IMR-90 (cell line): Measurements from ENCODE around the gene ADAMTSL4. TPM values are rescaled to one million over a fixed set of nuclear protein-coding genes. Genes with fewer than 3 reads are reported as not detected.

ENCODE experiments used
- ATAC-seq: fragments of 200-7000 bp; cut with Tn5 transposase; 2 replicates; pipeline ENCODE4 v1.9.1; 2020; ENCODE audit warnings: low read depth, mild to moderate bottlenecking, moderate library complexity
- BruUV-seq: library from RNA; stranded (reverse); fragments of 400-500 nt; replicated peaks from 2 replicates; lab custom pipeline; 2021; lab: Mats Ljungman, UMichigan
- CTCF ChIA-PET: fragments of 300-600 bp; formaldehyde crosslinking; extraction: SDS; loops from one replicate; lab custom pipeline; 2021; ENCODE audit warnings: antibody characterized with exemption; lab: Yijun Ruan, JAX
- POLR2A ChIA-PET: fragments of 300-600 bp; sonication (Branson Sonifier 250); formaldehyde crosslinking; loops from one replicate; lab custom pipeline; 2022; ENCODE audit warnings: antibody characterized with exemption; ENCODE audit not compliant: unreplicated experiment; lab: Charles Lee
- DNase-seq: peaks from one replicate; pipeline ENCODE4 v3.0.0; 2013
- H2AFZ ChIP-seq: replicated peaks from 2 replicates; pipeline ENCODE3; 2013; ENCODE audit warnings: low read length, mild to moderate bottlenecking; ENCODE audit not compliant: poor library complexity
- H2AK5ac ChIP-seq: 2 replicates; pipeline ENCODE4 v1.6.1; 2013; ENCODE audit warnings: low read depth, low read length, inconsistent platforms
- H2AK9ac ChIP-seq: replicated peaks from 2 replicates; pipeline ENCODE3; 2013; ENCODE audit warnings: mild to moderate bottlenecking, low read depth, low read length, moderate library complexity; ENCODE audit not compliant: poor library complexity
- H2BK120ac ChIP-seq: 2 replicates; pipeline ENCODE4 v1.6.1; 2013; ENCODE audit warnings: low read depth, low read length, inconsistent platforms
- H2BK15ac ChIP-seq: 3 replicates; pipeline ENCODE4 v1.6.1; 2013; ENCODE audit warnings: low read depth, low read length, inconsistent platforms
- H2BK20ac ChIP-seq: 2 replicates; pipeline ENCODE4 v1.6.1; 2013; ENCODE audit warnings: low read depth, mild to moderate bottlenecking, inconsistent platforms, low read length, moderate library complexity
- H2BK5ac ChIP-seq: 2 replicates; pipeline ENCODE4 v1.6.1; 2013; ENCODE audit warnings: mild to moderate bottlenecking, low read depth, low read length, inconsistent platforms; ENCODE audit not compliant: poor library complexity, severe bottlenecking
- H3K14ac ChIP-seq: replicated peaks from 2 replicates; pipeline ENCODE4 v1.6.1; 2013; ENCODE audit warnings: low read depth, low read length, inconsistent platforms
- H3K18ac ChIP-seq: 2 replicates; pipeline ENCODE4 v1.6.1; 2013; ENCODE audit warnings: low read depth, low read length, control low read depth
- H3K23ac ChIP-seq: 2 replicates; pipeline ENCODE4 v1.6.1; 2013; ENCODE audit warnings: low read depth, low read length, inconsistent platforms
- H3K27ac ChIP-seq: 2 replicates; pipeline ENCODE4 v1.5.1; 2013; ENCODE audit warnings: mild to moderate bottlenecking, control low read depth, low read length; ENCODE audit not compliant: insufficient read depth
- H3K27me3 ChIP-seq: 2 replicates; pipeline ENCODE4 v1.6.1; 2013; ENCODE audit warnings: low read length; ENCODE audit not compliant: control insufficient read depth, insufficient read depth
- H3K36me3 ChIP-seq: 2 replicates; pipeline ENCODE4 v1.6.1; 2013; ENCODE audit warnings: low read length, mixed read lengths; ENCODE audit not compliant: control insufficient read depth, insufficient read depth
- H3K4ac ChIP-seq: 2 replicates; pipeline ENCODE4 v1.6.1; 2013; ENCODE audit warnings: low read depth, low read length, inconsistent platforms
- H3K4me1 ChIP-seq: 2 replicates; pipeline ENCODE4 v1.6.1; 2013; ENCODE audit warnings: low read length, mixed read lengths; ENCODE audit not compliant: control insufficient read depth, insufficient read depth
- H3K4me2 ChIP-seq: 2 replicates; pipeline ENCODE4 v1.6.1; 2013; ENCODE audit warnings: low read depth, mild to moderate bottlenecking, control low read depth, low read length, moderate library complexity
- H3K4me3 ChIP-seq: 2 replicates; pipeline ENCODE4 v1.5.1; 2013; ENCODE audit warnings: low read depth, mild to moderate bottlenecking, control low read depth, low read length, moderate library complexity; ENCODE audit not compliant: insufficient read depth
- H3K56ac ChIP-seq: 2 replicates; pipeline ENCODE4 v1.6.1; 2013; ENCODE audit warnings: low read length, inconsistent platforms; ENCODE audit not compliant: insufficient read depth; ENCODE audit errors: extremely low read depth
- H3K79me1 ChIP-seq, 2 experiments: 2 replicates each; pipeline ENCODE4 v1.6.1; 2013; ENCODE audit warnings: low read length in 2 of 2, inconsistent platforms in 1 of 2, low read depth in 1 of 2
- H3K9ac ChIP-seq: 2 replicates; pipeline ENCODE4 v1.6.1; 2013; ENCODE audit warnings: low read depth, low read length, control low read depth
- H3K9me1 ChIP-seq: 2 replicates; pipeline ENCODE4 v1.6.1; 2013; ENCODE audit warnings: low read length, inconsistent platforms; ENCODE audit not compliant: insufficient read depth
- H3K9me3 ChIP-seq: 2 replicates; pipeline ENCODE4 v1.6.1; 2013; ENCODE audit warnings: low read length; ENCODE audit not compliant: control insufficient read depth, insufficient read depth
- H4K20me1 ChIP-seq: 2 replicates; pipeline ENCODE4 v1.6.1; 2013; ENCODE audit warnings: low read length, inconsistent platforms; ENCODE audit not compliant: insufficient read depth
- H4K5ac ChIP-seq: 2 replicates; pipeline ENCODE4 v1.6.1; 2013; ENCODE audit warnings: mild to moderate bottlenecking, low read depth, low read length, control low read depth
- H4K8ac ChIP-seq, 2 experiments: 2 replicates each; pipeline ENCODE4 v1.6.1; 2013; ENCODE audit warnings: low read depth in 2 of 2, low read length in 2 of 2, control low read depth in 1 of 2, inconsistent platforms in 1 of 2
- H4K91ac ChIP-seq: 2 replicates; pipeline ENCODE4 v1.6.1; 2013; ENCODE audit warnings: low read depth, low read length, inconsistent platforms; ENCODE audit not compliant: insufficient read depth
- BHLHE40 ChIP-seq: fragments of 150-350 bp; IDR thresholded peaks from 2 replicates; pipeline ENCODE4 v1.6.1; 2016; ENCODE audit warnings: mild to moderate bottlenecking, low read depth, low read length
- CEBPB ChIP-seq: IDR thresholded peaks from 2 replicates; pipeline ENCODE4 v1.6.1; 2012; ENCODE audit warnings: low read depth, low read length, improper control_type of control experiment
- FOS ChIP-seq: fragments of 150-350 bp; IDR thresholded peaks from 2 replicates; pipeline ENCODE4 v1.6.1; 2016; ENCODE audit warnings: low read depth, low read length
- MAFK ChIP-seq: IDR thresholded peaks from 2 replicates; pipeline ENCODE4 v1.6.1; 2012; ENCODE audit warnings: low read depth, low read length, improper control_type of control experiment
- MAZ ChIP-seq: IDR thresholded peaks from 2 replicates; pipeline ENCODE4 v1.6.1; 2012; ENCODE audit warnings: low read depth, mild to moderate bottlenecking, low read length, improper control_type of control experiment, moderate library complexity, borderline replicate concordance
- POLR2A ChIP-seq: IDR thresholded peaks from 2 replicates; pipeline ENCODE4 v1.6.1; 2012; ENCODE audit warnings: mild to moderate bottlenecking, low read depth, low read length
- RAD21 ChIP-seq: IDR thresholded peaks from 2 replicates; pipeline ENCODE4 v1.6.1; 2012; ENCODE audit warnings: low read length, improper control_type of control experiment
- RCOR1 ChIP-seq: IDR thresholded peaks from 2 replicates; pipeline ENCODE4 v1.6.1; 2012; ENCODE audit warnings: mild to moderate bottlenecking, low read length, improper control_type of control experiment; ENCODE audit not compliant: insufficient replicate concordance
- RFX5 ChIP-seq: IDR thresholded peaks from 2 replicates; pipeline ENCODE4 v1.8.0; 2012; ENCODE audit warnings: low read depth, mild to moderate bottlenecking, low read length, moderate library complexity
- SMC3 ChIP-seq: fragments of 150-350 bp; IDR thresholded peaks from 2 replicates; pipeline ENCODE4 v1.6.1; 2016; ENCODE audit warnings: low read depth, mild to moderate bottlenecking, antibody characterized with exemption, low read length, moderate library complexity
- WGBS, 2 experiments: methylation state at CpG; one replicate each; pipeline versions ENCODE4 v1.1.5 to v1.1.7; 2013; ENCODE audit warnings: missing lambda C conversion rate in 2 of 2; ENCODE audit not compliant: insufficient read length in 1 of 2; ENCODE audit errors: extremely low coverage in 2 of 2; 5-methylcytosine and 5-hydroxymethylcytosine counted together
- dilution Hi-C: fragments of 300-500 bp; cut with HindIII; formaldehyde crosslinking; loops from one replicate; pipeline ENCODE4 v1.14.3; 2018; ENCODE audit warnings: low sequenced_read_pairs; ENCODE audit not compliant: unreplicated experiment
- in situ Hi-C: fragments of 300-500 bp; cut with MboI; formaldehyde crosslinking; loops from 3 replicates; pipeline ENCODE4 v1.14.3; 2019; ENCODE audit warnings: low sequenced_read_pairs, inconsistent platforms, mixed read lengths
- intact Hi-C: fragments of 100-400 bp; cut with micrococcal nuclease; formaldehyde crosslinking; loops from 2 replicates; pipeline ENCODE4 v1.10.0; 2022
- polyA plus RNA-seq, 3 experiments: library from polyadenylated mRNA; depleted of rRNA; stranded (reverse); fragments of >200 nt; gene quantifications; 2 replicates each; pipeline ENCODE4 v1.2.3, GENCODE V29; 2012; ENCODE audit warnings: low replicate concordance in 1 of 3
- total RNA-seq: library from RNA; depleted of rRNA; stranded (reverse); fragments of >200 nt; gene quantifications from 2 replicates; pipeline ENCODE4 v1.2.3, GENCODE V29; 2012
- TF ChIP-seq, protein P1 (sequence below): fragments of 150-350 bp; IDR thresholded peaks from 2 replicates; pipeline ENCODE4 v1.6.1; 2016; ENCODE audit warnings: low read depth, mild to moderate bottlenecking, low read length, moderate library complexity, borderline replicate concordance
- TF ChIP-seq, protein P2 (sequence below): conservative IDR thresholded peaks from 2 replicates; pipeline ENCODE4 v1.5.1; 2012; ENCODE audit warnings: mild to moderate bottlenecking, low read depth, low read length, improper control_type of control experiment

ADAMTSL4 gene
- total and polyA plus RNA-seq, 2 of the 4 experiments (the other 2 are of a cell fraction): 0.54 to 12.2 TPM

DNA sequence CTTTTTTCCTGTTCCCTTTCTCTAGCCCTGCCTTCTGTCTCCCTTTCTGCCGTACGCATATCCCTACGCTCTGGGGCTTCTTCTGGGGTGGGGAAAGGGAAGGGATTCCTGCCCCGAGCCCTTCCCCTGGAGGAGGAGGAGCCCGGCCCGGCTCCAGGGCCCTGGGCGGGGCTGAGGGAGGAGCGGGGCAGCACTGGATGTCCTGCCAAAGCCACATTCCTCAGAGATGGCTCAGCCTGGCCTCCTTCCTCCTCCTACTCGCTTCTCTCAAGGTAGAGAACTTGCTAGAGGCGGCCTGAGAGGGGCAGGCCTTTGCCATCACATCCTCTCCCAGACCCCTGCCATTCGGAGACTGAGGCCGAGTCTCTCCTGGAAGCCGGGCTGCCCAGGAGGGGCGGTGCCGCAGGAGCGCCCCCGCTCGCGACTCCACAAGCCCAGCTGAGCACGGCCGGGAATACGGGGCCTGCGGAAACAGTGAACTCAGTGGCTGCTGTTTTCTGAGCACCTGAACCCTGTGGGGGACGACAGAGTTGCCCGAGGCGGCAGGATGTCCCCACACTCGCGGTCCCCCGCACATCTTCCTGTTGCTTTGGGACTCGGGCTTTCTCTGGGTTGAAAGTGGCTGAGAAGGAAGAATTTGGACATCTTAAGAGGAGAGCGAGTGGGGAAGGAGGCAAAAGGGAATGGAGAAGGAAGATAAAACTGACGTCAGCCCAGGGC, 12.2 kb downstream of the ADAMTSL4 start:
- no peaks in the 10 kb centered on the region; the same call in 1 of the 2 replicates for H3K36me3 ChIP-seq
- POLR2A ChIA-PET: interaction anchor here (0.5 to 3.0 kb wide), 5 partner anchors 11 to 57 kb away, joined by 3 to 18 read pairs (median 4); partner anchors contain the start of gene MCL1
- peak overlapping the region; percentile 96 for H3K27ac ChIP-seq
- peak overlapping the region; percentile 93 for H2AK5ac ChIP-seq
- H2BK5ac ChIP-seq: peak overlapping the region; percentile 96
- peak overlapping the region; percentile 98 for H3K23ac ChIP-seq
- H4K5ac ChIP-seq: peak overlapping the region; percentile 91
- BruUV-seq: no TSS peak
- ATAC-seq (peak; percentile 83), DNase-seq (peak; percentile 99)
- H2BK15ac ChIP-seq: peak overlapping the region; percentile 96
- no peak for TF ChIP-seq MAFK
- TF ChIP-seq SMC3: peak; percentile 10; the same call in 1 of the 2 replicates
- TF ChIP-seq MAZ: peak; percentile 88; the same call in 1 of the 2 replicates
- TF ChIP-seq BHLHE40: no peak
- no peak for TF ChIP-seq RFX5
- TF ChIP-seq, protein P1, sequence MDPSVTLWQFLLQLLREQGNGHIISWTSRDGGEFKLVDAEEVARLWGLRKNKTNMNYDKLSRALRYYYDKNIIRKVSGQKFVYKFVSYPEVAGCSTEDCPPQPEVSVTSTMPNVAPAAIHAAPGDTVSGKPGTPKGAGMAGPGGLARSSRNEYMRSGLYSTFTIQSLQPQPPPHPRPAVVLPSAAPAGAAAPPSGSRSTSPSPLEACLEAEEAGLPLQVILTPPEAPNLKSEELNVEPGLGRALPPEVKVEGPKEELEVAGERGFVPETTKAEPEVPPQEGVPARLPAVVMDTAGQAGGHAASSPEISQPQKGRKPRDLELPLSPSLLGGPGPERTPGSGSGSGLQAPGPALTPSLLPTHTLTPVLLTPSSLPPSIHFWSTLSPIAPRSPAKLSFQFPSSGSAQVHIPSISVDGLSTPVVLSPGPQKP: no peak
- TF ChIP-seq RCOR1: peak; percentile 15
- no peak for TF ChIP-seq CEBPB
- TF ChIP-seq RAD21: peak; percentile 53
- TF ChIP-seq POLR2A: peak; percentile 90
- peak; percentile 59; the same call in 1 of the 2 replicates for TF ChIP-seq FOS
- TF ChIP-seq, protein P2, sequence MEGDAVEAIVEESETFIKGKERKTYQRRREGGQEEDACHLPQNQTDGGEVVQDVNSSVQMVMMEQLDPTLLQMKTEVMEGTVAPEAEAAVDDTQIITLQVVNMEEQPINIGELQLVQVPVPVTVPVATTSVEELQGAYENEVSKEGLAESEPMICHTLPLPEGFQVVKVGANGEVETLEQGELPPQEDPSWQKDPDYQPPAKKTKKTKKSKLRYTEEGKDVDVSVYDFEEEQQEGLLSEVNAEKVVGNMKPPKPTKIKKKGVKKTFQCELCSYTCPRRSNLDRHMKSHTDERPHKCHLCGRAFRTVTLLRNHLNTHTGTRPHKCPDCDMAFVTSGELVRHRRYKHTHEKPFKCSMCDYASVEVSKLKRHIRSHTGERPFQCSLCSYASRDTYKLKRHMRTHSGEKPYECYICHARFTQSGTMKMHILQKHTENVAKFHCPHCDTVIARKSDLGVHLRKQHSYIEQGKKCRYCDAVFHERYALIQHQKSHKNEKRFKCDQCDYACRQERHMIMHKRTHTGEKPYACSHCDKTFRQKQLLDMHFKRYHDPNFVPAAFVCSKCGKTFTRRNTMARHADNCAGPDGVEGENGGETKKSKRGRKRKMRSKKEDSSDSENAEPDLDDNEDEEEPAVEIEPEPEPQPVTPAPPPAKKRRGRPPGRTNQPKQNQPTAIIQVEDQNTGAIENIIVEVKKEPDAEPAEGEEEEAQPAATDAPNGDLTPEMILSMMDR: peak; percentile 50
- peaks cover 20% of the 10 kb centered on the region for H3K9me1 ChIP-seq
- H3K27me3 ChIP-seq: no peaks in the 10 kb centered on the region
- H2AK9ac ChIP-seq: peak overlapping the region; percentile 96
- CTCF ChIA-PET: interaction anchor here (0.6 to 2.2 kb wide), 14 partner anchors 9 to 374 kb away, joined by 3 to 17 read pairs (median 4); partner anchors contain the start of gene ENSA
- peak overlapping the region; percentile 89 for H3K18ac ChIP-seq
- H3K4me3 ChIP-seq: peak overlapping the region; percentile 51
- no peaks in the 10 kb centered on the region for H3K9me3 ChIP-seq
- H4K91ac ChIP-seq: peak overlapping the region; percentile 100
- peak overlapping the region; percentile 96 for H2AFZ ChIP-seq
- peak overlapping the region; percentile 78 for H3K4me2 ChIP-seq
- peaks cover 26% of the 10 kb centered on the region for H3K4me1 ChIP-seq
- H2BK120ac ChIP-seq: peak overlapping the region; percentile 96
- H4K8ac ChIP-seq: peak overlapping the region; percentile 92 to 97
- peak overlapping the region; percentile 99 for H3K14ac ChIP-seq
- intact Hi-C loops: loop anchor here (1.0 to 10.0 kb wide), 9 partner anchors 16 to 443 kb away; partner anchors contain the start of genes ARNT, CA14, GOLPH3L and MINDY1
- dilution Hi-C loops: no loop called here
- H3K9ac ChIP-seq: peak overlapping the region; percentile 93
- H3K56ac ChIP-seq: peak overlapping the region; percentile 99
- peaks cover 12 to 79% of the 10 kb centered on the region in 2 experiments for H3K79me1 ChIP-seq
- H4K20me1 ChIP-seq: peaks cover 21% of the 10 kb centered on the region
- peak overlapping the region; percentile 99 for H3K4ac ChIP-seq
- 3% methylated on average over 13 of the region's 32 CpGs; no CpG with 5 or more reads in 1 of the 2 experiments for WGBS, 2 experiments
- H2BK20ac ChIP-seq: peak overlapping the region; percentile 67
- in situ Hi-C loops: loop anchor here (10.0 kb wide), 1 partner anchor 243 kb away; the partner anchor contains the start of gene CTSK
